Activated T-helper 1 cell treated with anti-CD3 and anti-CD28 coated beads, Interleukin-2, amount 50 U/mL, for 16 hours (primary cell): ENCODE results near the gene EMX1.
"Not testable (repeated sequence)": the region's sequence is repeated elsewhere in the genome, so short reads cannot be mapped to it uniquely, and the experiment has no call there.

Experiments
- DNase-seq, 2 donors: peaks; one replicate each; pipeline ENCODE4 v3.0.0-alpha.2; 2020; ENCODE audit warnings: low read depth in 1 of 2, low spot score in 1 of 2

The EMX1 gene

GRCh38 chr2:72900191-72900825 is 17.0 kb upstream of the EMX1 start:
- no peak for DNase-seq

DNA sequence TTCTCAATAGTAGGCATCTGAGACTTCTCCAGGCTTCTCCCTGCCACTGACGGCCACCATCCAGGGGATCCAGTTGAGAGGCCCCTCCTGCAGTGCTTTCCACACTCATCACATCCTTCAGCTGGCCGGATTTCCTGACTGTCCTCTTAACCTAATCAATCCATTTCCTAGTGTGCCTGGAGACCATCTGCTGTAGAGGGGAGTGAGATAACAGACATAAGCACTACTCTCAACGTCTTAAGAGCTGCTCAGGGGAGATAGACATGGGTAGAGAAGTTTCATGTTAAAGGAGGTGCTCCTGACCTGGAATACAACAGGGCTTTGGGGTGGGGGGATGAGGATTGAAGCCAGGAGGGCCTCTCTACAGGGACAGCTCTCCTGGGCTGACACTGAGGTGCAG is 15.9 kb upstream of the EMX1 start:
- DNase-seq: no peak

GRCh38 chr2:72907369-72907768 is 9.9 kb upstream of the EMX1 start:
- not testable (repeated sequence) for DNase-seq

- DNase-seq: no peak
These were observed 8.6 kb upstream of the EMX1 start for GRCh38 chr2:72908741-72909140.

DNA sequence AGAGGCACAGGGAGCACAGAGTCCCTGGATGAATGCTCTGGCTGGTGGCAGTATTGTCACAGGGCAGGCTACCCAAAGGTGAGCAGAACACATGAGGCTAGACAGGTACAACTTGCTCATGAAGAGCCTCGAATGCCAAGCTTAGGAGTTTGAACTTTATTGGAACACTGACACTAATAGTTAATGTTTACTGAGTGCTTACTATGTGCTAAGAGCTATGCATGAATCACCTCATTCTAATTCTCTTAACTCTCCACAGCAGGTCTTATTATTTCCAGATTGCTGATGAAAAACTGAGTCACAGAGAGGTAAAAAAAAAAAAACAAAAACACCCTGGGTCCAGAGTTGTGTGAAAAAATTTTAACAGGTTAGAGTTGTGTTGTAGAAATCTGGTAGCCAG is 6.1 kb upstream of the EMX1 start:
- DNase-seq: no peak

GRCh38 chr2:72913486-72914205 is 3.7 kb upstream of the EMX1 start:
- DNase-seq: no peak

GRCh38 chr2:72914206-72914559 is 3.1 kb upstream of the EMX1 start:
- no peak for DNase-seq

DNA sequence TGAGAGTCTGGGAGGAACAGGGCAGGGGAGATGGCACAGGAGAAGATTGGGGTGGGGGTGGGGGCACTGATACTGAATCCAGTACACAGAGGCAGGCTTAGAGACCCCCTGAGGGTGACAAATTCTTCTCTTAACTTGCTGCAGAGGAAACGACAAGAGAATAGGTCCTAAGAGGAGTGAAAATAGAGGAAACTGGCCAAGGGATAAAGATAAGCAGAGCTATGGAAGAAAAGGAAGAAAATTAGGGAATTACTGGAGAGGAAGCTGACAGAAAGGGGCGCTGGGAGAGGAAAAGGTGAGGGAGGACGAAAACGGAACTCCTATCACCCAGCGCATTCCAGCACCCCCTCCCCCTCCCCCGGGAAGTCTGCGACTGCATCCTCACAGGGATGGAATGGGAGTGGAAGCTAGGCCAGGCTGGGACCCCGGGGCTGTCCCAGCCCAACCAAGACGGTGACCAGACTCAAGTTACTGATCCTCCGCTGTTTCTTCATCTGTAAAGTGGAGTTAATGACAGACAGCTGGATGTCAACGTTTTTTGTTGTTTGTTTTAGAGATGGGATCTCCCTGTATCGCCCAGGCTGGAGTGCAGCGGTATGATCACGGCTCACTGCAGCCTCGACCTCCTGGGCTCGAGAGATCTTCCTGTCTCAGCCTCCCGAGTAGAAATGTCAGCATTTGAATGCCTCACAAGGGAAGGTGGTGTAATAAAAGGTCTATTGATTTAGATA is 2.6 kb upstream of the EMX1 start:
- DNase-seq: no peak

DNA sequence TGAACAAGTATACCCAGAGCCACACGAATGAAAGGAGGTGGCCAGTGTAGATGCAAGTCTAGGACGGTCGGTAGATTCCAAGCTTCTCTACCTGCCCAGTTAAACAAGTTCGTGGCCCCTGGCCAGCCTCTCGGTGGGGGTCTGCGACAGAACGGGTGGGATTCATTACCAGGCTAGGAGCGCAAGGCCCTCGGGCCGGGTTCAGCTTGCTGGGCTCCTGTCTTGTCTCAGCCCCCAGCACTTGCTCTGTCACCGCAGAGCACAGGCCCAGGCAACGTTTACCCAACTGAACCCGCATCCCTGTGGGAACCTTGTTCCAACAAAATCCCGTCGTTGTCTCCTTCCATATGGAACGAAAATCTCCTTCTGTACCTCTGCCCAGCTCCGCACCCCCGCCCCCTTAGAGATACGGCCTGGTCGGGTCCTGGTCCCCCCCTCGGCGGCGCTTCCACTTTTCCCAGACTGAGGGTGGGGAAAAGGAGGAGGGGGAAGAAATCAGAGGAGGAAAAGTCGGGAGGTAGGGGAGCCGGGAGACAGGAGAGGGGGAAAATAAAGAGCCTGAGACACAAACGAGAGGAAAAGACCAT is 1.9 kb upstream of the EMX1 start:
- no peak for DNase-seq

GRCh38 chr2:72915907-72916742 is 1.2 kb upstream of the EMX1 start:
- peak in 1 of 2 donors; percentile 3 for DNase-seq

DNA sequence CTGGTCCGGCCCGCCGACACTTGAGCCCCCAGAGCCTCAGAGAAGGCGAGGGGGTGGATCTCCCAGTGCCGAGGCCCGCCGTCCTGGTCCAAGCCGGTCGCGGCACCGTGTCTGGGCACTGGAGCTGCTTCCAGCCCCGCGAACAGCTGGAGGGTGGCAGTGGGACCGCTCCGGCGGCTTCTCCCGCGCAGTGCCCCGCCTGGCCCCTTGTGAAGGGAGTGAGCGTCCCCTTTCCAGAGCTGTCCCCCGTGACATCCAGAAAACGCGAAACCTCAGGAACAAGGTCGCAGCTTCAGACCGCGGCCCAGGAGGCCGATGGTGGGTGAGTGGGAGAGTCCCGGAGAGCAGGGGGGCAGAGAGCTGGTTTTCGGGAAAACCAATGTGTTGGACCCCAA is 579 bp upstream of the EMX1 start:
- no peak for DNase-seq

GRCh38 chr2:72917877-72918553 is 696 bp downstream of the EMX1 start:
- DNase-seq: no peak

- no peak for DNase-seq
These were observed 2.3 kb downstream of the EMX1 start for GRCh38 chr2:72919414-72920317.

- DNase-seq: no peak
These were observed 3.2 kb downstream of the EMX1 start for GRCh38 chr2:72920318-72921087.

- no peak for DNase-seq
These were observed 4.0 kb downstream of the EMX1 start for GRCh38 chr2:72921088-72921851.

DNA sequence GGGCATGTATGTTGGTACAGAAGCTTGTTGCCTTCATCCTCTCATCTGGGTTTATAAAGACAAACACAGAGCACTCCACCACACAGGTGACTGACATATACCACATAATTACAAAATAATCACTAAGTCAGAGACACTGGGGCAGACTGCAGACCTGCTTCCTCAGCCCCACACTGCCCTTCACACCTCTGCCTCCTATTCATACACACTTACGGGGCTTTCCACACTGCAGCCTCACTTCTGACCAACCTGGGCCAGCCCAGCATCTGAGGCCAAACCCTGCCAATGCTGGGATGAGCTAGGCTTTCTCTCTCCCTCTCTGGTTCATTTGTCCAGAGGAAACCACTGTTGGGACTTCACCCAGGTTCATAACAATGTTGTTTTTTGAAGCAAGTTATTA is 4.5 kb downstream of the EMX1 start:
- DNase-seq: no peak

DNA sequence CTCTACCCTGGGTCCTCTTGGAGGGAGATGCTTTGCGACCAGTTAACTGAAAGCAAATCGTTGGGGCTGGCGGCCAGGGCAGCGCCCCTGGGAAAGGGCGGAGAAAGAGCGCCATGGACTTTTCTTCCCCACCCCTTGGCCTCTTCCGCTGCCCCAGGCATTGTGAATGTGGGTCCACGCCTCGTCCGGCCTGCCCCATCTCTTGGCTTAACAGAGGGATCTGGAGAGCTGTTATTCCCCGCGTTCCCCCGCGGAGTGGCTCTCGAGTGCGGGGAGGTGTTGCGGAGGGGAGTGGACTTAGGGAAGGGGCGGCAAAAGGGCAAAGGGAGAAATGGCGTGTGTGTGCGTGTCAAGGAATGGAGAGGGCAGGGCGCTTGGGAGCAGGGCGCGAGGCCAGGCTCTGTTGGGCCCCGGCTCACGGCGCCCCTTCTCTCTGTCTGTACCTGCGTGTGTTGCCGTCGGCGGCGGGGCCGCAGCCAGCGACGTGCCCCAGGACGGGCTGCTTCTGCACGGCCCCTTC is 6.6 kb downstream of the EMX1 start:
- DNase-seq: no peak
